DMS114 treated with DMSO at 0.1 percent for 48 hours (cell line): ENCODE data around the gene ZYG11A.

Experiments
- DNase-seq: peaks from one replicate; lab custom pipeline; 2025; ENCODE audit not compliant: unreplicated experiment; lab: John Stamatoyannopoulos, UW

Gene ZYG11A

DNA sequence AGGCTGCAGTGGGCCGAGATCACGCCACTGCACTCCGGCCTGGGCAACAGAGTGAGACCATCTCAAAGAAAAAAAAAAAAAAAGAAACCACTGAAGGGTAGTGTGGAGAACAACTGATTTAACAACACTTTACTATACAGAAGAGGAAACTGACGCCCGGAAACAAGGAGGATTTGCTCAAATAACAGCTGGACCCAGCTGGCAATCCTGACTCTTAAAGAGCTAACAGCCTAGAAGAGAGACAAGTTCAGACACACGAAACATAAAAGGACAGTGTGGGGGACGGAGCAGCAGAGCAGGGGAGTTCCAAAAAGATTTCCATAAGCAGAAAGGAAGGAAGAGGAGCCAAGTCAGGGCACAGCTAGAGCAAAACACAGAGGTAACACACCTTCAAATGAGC lies 74.6 kb downstream of the ZYG11A start:
- no peak for DNase-seq

DNA sequence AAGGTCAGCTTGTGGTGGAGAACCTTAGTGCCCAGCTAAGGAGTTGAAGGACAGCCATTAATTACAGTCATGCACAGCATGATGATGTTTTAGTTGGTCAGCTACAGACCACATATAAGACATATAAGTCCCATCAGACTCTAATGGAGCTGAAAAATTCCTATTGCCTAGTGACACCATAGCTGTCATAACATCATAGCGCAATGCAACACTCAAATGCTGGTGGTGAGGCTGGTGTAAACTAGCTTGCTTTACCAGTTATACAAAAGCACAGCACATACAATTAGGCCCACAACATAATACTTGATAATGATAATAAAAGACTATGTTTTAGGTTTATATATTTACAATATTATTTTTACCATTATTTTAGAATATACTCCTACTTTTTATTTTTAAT lies 75.0 kb downstream of the ZYG11A start:
- no peak for DNase-seq

DNA sequence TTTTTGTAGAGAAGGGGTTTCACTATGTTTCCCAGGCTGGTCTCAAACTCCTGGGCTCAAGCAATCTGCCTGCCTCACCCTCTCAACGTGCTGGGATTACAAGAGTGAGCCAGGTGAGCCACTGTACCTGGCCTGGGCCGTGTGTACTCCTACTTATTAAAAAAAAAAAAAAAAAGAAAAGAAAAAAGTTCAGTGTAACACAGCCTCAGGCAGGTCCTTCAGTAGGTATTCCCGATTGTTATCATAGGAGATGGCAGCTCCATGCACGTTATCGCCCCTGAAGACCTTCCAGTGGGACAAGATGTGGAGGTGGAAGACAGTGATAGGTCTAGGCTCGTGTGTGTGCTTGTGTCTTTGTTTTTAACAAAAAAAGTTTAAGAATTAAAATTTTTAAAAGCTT lies 75.6 kb downstream of the ZYG11A start:
- no peak for DNase-seq

DNA sequence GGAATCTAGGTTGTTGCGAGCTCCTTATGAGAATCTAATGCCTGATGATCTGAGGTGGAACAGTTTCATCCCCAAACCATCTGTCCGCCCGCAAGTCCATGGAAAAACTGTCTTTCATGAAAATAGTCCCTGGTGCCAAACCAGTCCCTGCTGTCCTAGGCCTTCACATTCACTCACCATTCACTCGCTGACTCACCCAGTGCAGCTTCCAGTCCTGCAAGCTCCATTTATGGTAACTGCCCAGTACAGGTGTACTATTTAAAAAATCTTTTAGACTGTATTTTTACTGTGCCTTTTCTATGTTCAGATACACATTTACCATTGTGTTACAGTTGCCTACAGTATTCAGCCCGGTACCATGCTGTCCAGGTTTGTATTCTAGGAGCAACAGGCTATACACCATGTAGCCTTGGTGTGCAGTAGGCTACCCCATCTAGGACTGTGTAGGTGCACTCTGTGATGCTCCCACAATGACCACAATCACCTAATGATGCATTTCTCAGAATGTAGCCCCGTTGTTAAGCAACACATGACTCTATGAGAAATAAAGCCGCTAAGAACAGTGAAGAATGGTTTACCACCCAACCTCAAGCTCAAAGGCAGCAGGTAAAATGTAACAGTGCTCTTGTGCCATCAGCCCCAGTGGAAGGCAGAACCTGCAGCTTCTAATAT lies 76.6 kb downstream of the ZYG11A start:
- DNase-seq, result no peak

DNA sequence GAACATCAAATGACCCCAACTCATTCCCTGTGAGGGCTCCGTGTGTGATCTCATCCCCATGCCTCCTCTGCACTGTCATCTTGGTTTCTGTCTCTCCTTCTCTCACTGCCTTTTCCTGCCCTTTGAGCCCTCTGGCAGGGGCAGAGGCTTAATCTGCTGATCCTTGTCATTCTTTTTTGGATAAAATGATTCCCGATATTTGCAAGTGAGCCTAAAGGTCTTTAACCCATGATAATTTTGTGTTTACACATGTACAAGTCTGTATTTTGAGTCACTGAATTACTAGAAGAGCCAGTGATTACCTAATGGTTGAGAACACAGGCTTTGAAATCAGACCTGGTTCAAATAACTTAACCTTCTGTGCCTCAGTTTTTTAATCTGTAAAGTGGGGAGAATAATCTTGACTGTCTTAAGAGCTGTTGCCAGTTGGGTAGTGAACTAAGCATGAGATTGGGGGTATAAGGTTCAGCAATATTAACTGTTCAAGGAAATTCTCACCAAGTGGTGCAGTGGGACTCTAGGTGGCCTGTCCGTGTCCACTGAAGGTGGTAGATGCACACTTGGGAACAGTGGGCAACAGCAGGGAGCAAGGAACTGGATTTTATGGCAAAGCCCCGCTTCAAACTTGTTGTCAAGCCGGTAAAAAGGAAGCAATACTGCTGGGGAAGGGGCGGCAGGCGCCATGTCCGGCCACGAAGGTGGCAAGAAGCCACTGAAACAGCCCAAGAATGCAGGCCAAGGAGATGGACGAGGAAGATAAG lies 77.3 kb downstream of the ZYG11A start:
- no peak for DNase-seq

DNA sequence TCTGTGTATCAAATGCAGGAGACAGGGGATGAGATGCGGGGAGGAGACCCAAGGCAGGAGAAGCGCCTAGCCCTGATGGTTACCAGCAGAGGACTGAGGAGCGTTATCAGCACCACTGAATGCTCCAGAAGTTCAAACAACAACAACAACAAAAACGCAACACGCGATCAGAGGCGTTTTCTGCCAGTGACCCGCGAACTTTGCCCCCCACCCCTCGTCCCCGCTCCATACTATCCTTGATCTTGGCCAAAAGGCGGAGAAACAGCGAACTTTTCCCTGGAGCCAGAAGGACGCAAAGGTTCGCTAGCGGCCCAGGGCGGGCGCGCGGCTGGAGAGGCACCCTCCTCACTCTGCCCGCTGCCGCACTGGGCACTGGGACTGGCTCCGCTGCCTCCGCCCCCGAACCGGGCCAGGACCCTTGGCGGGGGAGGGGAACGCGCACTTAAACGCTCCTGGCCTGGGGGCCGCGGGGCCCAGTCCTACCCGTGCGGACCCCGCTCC lies 78.3 kb downstream of the ZYG11A start:
- no peak for DNase-seq

DNA sequence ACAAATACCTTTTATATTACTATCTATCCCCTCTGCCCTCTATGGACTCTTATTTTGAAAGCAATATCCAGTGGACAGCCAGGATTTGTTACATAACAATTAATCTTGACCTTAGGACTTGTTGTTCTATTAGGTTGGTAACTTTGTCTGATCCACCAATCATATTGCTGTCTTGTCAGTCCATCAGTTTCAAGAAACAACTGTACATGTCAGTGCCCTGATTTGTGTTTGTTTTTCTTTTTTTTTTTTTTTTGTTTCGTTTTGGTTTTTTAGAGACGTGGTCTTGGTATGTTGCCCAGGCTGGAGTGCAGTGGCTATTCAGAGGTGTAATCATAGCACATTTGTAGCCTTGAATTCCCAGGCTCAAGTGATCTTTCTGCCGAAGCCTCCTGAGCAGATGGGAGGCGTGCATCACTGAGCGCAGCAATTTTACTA lies 83.0 kb downstream of the ZYG11A start:
- DNase-seq, result no peak

DNA sequence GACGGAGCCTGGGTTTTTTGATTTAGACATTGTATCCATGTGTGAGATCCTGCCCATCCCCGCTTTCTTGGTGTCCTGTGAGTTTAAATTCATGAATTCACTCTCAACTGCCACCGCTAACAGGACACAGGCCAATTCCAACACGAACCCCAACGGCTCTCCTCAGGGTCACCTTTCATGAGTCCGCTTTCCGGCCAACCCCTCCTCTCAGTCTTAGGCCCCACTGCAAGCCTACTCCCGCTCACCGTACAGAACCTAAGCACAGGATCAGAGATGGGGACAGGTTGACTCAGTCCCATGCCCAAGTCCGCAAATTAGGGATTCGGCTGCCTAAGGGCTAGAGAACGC lies 84.3 kb downstream of the ZYG11A start:
- DNase-seq, result peak; percentile 46

DNA sequence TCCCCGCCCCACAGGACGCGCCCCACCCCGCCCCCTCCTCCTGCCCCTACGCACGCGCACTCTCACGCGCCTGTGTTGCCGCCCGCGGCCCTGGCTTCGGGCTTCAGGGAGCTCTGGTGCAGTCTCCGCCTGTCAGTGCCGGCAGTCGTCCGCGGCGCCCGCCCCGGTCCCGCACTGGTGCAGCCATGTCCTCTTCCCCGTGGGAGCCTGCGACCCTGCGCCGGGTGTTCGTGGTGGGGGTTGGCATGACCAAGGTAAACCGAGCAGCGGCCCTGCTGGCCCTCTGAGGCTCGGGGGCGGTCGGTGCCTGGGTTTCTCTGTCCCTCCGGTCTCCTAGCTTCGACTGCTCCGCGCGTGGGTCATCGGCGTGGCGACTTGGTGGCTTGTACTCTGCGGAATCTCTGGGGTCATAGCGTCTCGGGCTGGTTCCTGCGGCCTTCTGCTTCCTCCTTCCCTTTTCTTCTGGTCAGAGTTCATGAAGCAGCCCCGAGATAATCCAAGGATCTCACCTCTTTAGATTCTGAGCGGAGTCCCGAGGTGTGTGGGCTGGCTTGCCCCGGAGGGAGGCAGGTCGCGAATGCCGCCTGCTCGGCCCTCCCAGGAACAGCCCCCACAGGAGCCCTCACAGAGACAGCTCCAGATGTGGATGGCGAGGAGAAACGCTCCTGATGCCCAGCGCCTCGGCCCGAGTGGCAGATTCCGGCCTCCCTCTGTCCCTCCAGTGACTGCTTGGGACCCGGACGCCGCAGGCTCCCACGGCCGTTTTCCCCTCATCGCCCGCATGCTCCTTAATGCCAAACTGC lies 84.9 kb downstream of the ZYG11A start, which contains the start of gene SCP2:
TSS of gene SCP2 (plus strand) at position 65 of the 803 bp plus-strand sequence. CDS start at position 186, 121 bp downstream.
- no peak for DNase-seq

DNA sequence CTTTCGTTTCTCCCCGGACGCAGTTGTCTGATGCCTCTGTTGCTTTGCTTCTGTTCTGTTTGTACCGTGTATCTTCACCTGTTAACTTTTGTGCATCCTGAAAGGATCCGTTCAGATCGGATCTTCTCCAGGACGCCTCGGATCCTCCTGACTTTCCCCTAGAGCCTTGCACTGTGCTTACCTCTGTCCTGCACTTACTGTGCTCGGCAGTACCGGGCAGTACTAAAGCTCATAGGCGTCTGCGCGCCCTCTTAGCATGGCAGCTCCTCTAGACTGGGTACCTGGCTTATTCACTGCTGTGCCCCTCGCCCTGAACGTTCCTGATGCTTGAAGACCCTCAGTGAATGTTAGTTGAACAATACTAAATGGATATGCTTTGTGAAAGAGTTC lies 85.5 kb downstream of the ZYG11A start:
- DNase-seq, result peak; percentile 15

DNA sequence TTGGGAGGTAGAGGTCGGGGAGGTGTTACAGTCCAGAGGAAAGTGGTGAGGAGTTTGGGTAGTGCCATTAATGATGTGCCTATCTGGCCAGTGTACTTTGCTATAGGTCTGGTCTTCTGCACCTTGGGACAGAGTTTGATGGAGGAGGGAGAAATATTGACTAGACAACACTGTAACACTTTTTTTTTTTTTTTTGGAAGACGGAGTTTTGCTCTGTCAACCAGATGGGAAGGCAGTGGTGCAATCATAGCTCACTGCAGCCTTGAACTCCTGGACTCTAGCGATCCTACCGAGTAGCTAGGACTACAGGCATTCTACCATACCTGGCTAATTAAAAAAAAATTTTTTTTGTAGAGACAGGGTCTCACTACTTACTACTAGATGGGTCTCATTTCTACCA lies 86.5 kb downstream of the ZYG11A start:
- DNase-seq, result no peak

DNA sequence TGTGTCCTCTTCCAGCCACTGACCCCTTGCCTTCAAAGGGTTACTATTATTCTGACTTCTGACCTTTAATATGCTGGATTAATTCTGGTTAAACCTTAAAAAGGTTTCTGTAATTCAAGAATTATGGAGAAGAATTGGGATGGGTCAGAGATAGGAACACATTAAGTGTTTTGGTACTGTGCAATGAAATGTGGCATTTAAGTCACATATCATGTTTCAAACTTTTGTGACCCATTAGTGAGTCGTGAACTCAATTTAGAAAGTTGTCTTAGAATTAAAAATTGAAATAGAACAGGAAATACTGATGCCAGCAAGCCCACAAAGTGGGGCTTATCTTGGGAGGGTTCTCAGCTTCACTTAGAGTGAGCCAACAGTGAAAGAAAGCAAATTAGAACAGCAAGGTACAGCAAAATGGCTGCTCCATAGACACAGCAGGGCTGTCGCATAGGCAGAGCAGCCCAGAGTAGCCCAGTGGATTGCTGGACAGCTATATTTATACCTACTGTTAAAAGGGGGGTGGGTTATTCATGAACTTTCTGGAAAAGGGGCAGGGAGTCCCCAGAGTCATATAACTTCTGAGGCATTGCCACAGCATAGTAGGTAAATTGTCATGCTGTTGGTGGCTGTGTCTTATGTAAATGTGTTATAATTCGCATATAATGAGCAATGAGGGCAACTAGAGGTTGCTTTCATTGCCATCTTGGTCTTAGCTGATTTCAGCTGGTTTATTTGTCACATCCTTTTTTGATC lies 95.0 kb downstream of the ZYG11A start:
- DNase-seq, result no peak

DNA sequence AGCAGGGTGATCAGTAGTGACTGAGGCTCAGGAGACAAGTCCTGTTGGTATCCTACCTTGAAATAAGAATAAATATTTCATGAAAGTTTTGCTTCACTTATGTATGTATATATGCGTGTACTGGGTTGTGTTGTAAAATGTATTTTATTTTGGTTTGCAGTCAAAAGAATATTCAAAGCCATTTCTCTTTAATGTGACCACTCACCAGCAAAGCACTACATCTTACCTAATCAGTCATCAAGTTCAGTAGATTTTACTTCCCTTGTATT lies 95.6 kb downstream of the ZYG11A start:
- DNase-seq, result no peak

DNA sequence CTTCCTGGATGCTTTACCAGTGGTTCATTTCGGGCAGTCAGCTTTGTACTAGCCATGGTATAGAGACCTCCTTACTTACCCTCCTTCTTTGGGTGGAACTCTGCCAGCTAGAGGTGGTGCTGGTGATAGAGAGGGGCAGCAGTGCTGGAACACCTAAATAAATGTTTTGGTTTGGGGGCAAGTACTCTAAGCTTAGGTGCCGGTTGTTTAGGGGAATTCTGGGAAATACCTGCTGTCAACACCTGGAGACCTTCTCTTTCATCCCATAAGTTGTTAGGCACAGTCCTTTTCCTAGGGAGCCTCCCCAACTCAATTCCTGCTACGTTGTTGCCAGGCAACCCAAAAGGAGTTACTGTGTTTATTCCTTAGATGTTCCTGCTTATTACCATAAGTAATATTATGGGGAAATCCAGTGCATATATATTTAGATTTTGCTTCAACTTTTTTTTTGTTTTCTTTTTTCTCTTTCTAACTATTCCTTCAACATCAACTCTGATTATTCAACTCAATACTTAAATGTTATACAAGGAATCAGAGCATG lies 101.4 kb downstream of the ZYG11A start:
- no peak for DNase-seq

DNA sequence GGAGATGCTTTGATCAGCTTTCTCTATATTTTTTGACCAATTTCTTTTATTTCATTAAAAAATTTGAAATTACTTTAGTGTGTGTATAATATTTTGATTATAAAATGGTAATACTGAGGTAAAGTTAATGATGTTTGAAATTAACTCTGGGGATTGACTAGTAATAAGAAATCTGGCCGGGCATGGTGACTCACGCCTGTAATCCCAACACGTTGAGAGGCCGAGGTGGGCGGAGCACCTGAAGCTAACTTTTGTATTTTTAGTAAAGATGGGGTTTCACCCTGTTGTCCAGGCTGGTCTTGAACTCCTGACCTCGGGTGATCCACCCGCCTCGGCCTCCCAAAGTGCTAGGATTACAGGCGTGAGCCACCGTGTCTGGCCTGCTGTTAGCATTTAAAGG lies 102.0 kb downstream of the ZYG11A start:
- no peak for DNase-seq
